Stimulated activated CD8-positive, alpha-beta memory T cell treated with anti-CD3 and anti-CD28 coated beads, Interleukin-12 subunit alpha, Interleukin-12 subunit beta, amount 100 ng/mL, for 1 hour (primary cell): ENCODE data around the gene BAZ2A.
"Not testable (repeated sequence)": the region's sequence is repeated elsewhere in the genome, so short reads cannot be mapped to it uniquely, and the experiment has no call there.

Experiments used
- DNase-seq: peaks from one replicate; pipeline ENCODE4 v3.0.0-alpha.2; 2020; ENCODE audit warnings: low read depth

The BAZ2A gene

DNA sequence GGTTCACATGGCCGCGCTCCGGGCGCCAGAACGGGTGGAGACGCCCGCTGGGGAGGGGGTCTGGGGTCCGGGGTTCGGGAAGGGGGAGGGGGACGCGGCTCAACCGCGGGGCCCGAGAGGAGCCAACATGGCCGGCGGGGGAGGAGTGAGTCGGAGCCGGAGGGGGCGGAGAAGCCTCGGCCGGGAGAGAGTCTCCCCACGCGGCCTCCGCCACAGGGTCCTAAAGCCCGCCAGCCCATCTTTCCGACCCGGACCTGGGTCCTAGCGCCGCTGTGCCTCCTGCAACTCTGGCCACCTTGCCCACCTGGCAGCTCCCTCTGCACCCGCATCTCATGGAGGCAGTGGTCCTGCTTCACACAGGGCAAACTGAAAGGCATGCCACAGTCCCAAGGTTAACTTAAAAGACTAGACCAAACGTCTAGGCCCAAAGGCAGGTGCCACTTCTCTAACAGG is at the start of gene BAZ2A:
Gene BAZ2A (minus strand): TSS at position 147 of the 453 bp plus-strand sequence. CDS start 12,796 bp downstream, outside the sequence.
- peak; percentile 76 for DNase-seq

DNA sequence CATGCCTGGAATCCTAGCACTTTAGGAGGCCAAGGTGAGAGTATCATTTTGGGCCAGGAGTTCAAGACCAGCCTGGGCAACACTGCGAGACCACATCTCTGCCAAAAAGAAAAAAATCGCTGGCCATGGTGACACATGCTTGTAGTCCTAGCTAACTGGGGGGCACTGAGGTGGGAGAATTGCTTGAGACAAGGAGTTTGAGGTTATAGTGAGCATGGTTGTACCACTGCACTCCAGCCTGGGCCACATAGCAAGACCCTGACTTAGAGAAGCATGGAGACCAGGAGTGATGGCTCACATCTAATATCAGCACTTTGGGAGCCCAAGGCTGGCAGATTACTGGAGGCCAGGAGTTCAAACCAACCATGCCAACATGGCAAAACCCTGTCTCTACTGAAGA is 48.7 kb upstream of the BAZ2A start:
- DNase-seq = no peak

DNA sequence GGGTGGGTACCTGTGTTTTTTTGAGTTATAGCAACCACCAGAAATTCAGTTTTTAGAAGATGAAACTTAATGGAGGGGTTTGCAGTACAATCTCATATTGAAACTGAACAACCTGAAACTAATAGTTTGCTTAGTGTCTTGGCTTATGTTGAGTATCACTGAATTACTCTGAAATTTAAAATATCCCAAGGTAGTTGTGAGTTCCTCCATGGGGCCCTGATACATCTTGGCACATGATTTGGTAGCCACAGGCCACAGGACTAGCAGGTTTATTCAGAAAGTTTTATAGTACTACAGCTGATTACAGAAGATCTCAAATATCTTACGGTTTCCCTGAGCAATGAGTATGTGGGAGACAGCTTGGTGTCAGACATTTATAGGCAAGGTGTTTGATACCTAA is 47.6 kb upstream of the BAZ2A start:
- DNase-seq = no peak

DNA sequence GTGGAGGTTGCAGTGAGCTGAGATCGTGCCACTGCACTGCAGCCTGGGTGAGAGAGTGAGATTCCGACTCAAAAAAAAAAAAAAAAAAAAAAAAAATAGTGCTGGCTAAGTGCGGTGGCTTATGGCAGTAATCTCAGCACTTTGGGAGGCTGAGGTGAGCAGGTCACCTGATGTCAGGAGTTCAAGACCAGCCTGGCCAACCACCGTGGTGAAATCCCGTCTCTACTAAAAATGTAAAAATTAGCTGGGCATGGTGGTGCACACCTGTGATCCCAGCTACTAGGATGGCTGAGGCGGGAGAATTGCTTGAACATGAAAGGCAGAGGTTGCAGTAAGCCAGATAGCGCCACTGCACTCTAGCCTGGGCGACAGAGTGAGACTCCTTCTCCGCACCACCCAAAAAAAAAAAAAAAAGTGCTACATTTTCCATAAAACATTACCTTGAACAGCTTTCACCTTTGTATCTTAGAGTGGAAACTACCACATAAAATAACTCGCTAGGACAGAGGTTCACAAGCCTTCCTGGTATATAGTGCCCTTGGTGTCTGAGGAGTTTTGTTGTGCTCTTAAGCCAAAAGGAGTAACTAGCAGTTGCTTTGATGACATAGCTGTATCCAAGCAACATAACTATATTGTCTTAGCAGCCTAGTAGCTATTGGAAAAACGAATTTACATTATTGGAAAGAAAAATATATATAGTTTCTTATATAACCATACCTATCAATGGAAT is 46.9 kb upstream of the BAZ2A start:
- DNase-seq = no peak

DNA sequence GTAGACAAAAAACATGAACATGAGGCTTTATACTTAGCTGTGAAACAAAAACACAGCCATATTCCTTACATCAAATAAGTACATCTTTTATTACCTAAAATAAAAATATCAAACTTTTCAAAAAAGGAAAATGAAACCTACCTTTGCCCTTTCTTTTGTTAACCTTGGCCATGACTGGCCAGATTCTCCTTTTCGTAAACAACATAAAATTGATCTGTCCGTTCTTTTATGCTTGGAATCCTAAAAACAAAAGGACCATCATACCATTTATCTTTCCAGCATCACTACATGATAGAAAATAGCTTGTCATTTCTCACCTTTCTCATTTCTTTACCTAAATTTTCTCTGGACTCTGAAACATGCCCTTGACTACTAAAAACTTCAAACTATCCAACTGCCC is 41.5 kb upstream of the BAZ2A start:
- DNase-seq = no peak

DNA sequence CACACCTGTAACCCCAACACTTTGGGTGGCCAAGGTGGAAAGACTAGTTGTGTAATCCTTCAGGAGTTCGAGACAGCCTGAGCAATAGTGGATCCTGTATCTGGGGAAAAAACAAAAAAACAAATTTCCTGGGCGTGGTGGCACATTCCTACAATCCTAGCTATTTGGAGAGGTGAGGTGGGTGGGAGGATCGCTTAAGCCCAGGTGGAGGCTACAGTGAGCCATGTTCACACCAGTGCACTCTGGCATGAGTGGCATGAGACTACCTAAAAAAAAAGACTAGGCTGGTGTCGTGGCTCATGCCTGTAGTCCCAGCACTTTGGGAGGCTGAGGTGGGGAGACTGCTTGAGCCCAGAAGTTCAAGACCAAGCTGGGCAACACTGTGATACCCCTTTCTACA is 40.7 kb upstream of the BAZ2A start:
- no peak for DNase-seq

DNA sequence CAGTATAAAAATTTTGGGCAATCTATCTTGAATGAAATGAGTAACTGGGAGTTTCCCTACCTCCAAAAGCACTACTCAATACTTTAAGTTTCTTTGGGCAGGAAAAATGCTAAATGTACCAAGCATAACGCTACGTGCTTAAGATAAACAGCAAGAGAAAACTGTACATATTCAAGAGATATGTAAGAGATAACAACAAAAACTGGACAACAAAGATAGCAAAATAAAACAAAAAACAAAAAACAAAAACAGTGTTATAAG is 38.0 kb upstream of the BAZ2A start:
- no peak for DNase-seq

DNA sequence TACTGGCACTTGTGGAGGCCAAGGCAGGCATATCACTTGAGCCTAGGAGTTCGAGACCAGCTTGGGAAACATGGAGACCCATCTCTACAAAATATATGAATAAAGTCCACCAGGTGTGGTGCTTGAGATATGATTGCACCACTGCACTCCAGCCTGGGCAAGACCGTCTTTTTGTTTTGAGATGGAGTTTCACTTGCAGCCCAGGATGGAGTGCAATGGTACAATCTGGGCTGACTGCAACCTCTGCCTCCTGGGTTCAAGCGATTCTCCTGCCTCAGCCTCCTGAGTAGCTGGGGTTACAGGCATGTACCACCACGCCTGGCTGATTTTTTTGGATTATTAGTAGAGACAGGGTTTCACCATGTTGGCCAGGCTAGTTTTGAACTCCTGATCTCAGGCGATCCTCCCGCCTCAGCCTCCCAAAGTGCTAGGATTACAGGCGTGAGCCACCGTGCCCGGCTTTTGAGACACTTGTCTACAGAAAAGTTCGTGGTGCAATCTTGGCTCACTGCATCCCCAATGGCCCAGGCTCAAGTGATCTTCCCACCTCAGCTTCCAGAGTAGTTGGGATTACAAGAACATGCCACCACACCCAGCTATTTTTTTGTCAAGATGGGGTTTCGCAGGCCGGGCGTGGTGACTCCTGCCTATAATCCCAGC is 32.0 kb upstream of the BAZ2A start:
- no peak for DNase-seq

DNA sequence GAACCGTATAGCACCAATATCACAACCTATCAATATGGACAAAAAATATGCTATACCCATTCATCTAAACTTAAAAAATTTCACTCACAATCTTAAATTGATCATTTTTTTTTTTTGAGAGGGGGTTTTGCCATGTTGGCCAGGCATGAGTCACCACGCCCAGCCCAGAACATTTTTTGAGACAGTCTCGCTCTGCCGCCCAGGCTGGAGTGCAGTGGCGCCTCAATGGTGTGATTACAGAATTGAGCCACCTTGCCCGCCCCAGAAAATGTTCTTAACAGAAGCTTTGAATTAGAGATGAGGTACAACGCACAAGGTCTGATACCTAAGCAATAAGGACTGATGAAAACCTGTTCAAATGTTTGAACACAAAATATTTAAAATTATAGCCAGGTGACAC is 31.4 kb upstream of the BAZ2A start:
- no peak for DNase-seq

DNA sequence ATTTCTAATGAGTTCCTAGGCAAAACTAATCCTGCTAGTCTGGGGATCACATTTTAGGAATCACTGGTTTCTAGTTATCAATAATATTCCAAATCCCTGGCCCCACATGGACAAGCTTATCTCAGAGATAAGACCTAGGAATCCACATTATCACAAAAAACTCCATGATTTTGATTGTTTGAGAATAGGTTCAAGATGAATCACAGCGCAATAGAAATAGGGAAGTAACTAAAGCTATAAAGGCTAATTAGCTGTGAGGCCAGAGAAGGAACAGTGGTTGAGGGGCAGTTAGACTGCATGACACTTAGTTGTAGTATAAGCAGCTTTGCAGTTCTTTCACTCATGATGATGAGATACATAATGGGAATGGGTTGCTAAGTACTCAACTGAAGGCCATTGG is 28.8 kb upstream of the BAZ2A start:
- no peak for DNase-seq

DNA sequence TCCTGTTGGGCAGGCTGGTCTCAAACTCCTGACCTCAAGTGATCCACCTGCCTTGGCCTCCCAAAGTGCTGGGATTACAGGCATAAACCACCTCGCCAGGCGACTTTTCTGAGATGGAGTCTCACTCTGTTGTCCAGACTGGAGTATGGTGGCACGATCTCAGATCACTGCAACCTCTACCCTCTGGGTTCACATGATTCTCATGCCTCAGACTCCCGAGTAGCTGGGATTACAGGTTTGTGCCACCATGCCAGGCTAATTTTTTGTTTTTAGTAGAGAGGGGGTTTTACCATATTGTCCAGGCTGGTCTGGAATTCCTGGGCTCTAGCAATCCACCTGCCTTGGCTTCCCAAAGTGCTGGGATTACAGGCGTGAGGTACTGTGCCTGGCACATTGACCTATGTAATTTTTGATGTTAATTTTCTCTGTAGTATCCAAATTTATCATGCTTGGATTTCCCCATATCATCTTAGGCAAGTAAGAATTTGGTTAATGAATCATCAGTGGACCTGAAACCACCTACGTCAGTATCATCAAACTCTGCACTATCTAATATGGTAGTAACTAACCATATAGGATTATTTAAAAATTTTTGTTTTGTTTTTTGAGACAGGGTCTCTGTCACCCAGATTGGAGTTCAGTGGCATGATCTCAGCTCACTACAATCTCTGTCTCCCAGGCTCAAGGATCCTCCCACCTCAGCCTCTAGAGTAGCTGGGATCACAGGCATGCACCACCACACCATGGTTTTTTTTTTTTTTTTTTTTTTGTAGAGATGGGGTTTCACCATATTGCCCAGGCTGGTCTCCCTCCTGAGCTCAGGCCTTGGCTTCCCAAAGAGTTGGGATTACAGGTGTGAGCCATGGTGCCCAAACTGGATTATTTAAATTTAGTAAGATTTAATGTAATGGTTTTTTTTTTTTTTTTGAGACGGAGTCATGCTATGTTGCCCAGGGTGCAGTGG is 27.6 kb upstream of the BAZ2A start:
- DNase-seq = no peak

DNA sequence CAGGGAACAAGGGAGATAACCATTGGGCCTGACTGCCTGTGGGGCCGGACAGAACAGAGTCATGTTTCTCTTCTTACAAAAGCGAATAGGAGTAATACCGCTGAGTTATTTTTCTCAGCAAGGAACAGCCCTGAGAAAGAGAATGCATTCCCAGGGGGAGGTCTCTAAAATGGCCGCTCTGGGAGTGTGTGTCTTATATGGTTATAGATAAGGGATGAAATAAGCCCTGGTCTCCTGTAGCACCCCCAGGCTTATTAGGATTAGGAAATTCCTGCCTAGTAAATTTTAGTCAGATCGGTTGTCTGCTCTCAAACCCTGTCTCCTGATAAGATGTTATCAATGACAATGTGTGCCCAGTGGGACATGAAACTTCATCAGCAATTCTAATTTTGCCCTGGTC is 23.7 kb upstream of the BAZ2A start:
- DNase-seq = not testable (repeated sequence)

DNA sequence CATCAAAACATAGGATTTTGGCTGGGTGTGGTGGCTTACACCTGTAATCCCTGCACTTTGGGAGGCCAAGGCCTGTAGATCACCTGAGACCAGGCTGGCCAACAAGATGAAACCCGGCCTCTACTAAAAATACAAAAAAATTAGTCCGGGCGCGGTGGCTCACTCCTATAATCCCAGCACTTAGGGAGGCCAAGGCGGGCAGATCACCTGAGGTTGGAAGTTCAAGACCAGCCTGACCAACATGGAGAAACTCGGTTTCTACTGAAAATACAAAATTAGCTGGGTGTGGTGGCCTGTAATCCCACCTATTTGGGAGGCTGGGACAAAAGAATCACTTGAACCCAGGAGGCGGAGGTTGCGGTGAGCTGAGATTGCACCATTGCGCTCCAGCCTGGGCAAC is 17.9 kb upstream of the BAZ2A start:
- DNase-seq = not testable (repeated sequence)

DNA sequence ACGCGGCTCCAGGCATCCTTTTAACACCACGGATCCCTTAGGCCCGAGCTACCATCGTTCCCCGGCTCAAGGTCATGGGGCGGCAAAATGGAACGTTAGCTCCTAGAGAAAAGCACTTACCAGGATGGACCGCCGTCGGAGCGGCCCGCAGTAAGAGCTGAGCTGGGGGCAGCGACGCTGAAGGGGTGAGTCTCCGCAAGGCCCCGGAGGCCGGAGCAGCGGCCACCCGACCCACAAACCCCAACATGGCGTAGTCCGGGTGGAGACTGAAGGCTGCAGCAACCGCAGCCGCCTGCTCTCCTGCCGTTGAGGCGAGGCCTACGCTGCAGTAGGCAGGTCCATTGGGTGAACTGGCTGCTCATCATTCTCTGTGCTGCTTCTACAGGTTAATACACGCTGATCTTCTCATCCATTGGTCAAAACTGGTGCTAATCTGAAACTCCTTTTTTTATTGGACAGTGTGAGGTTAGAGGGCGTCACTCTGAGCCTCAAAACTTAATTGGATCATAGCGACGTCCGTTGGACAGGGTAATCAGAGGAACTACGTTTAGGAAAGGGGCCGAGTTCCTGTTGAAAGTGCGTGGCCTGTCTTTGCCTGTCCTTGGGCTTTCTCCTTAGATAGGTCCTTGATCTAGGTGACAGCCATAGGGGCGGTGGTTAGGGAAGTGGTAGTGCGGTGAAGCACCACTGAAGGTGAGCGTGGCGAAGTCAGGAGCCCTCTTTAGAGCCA is 15.8 kb upstream of the BAZ2A start, which contains the start of gene ATP5F1B:
Gene ATP5F1B (minus strand): TSS at position 268 of the 730 bp plus-strand sequence. CDS start 21 bp downstream, at position 247.
- DNase-seq = peak; percentile 79

DNA sequence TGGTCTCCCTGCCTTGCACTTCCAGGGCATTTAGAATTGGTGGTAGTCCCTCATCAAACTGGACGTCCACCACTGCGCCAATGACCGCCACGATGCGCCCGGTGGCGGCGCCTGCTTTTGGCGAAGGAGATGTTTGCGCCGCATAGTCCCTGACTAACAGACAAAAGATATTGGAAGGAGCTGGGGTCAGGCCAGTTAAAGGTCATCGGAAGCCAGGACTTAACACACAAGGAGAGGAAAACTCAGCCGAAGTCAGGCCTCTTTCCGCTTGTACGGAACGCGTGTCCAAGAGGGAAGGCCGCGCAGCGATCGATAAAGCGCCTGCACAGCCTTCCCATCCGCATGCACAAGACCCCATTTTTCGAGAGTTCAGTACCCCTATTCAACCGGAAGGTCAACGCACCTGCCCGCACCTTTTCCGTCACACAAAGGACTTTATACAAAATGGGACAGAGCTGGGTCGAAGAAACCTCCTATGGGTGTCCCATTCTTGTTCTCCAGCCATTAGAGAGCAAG is 15.1 kb upstream of the BAZ2A start:
- DNase-seq = no peak

DNA sequence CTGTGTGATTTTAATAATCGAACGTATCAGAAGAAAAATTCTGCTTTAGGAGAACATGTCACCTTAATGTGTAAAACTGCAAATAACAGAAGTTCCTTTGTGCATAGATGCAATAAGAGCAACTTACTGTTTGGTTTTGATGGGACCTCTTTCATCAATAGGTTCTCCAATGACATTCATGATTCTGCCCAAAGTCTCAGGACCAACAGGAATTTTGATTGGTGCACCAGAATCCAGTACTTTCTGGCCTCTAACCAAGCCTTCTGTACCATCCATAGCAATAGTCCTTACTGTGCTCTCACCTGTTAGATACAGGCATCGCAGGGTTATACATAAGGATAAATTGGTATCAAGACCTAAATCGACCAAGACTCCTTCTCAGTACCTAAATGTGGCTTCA is 14.5 kb upstream of the BAZ2A start:
- no peak for DNase-seq

DNA sequence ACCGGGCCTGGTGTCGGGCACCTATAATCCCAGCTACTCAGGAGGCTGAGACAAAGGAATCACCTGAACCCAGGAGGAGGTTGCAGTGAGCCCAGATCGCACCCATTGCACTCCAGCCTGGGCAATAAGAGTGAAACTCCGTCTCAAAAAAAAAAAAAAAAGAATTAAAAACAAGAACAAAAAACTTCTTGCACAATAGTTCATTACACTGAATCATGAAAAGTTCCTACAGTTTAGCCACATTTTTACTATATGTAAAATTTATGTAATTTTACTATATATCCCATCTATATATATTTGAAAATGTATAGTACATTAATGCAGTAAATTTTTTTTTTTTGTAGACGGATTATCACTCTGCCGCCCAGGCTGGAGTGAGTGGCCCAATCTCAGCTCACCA is 11.1 kb upstream of the BAZ2A start:
- no peak for DNase-seq

DNA sequence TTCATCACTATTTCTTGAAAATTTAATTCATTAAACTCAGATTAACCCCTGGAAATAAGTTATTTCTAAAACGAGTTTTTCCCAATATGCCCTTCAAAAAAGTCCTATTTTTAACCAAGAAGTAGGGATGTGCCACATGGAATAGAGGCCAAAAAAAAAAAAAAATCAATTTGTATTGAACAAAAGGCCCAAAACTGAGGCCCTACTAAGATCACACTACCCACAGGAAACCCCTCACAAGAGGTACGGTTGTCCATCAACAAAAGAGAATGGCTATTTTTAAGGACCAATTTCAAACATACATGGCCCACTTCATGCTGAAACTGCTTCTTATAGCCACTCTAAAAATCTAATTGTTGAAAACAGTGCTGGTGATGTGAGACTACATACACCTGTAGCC is 7.5 kb upstream of the BAZ2A start:
- no peak for DNase-seq

DNA sequence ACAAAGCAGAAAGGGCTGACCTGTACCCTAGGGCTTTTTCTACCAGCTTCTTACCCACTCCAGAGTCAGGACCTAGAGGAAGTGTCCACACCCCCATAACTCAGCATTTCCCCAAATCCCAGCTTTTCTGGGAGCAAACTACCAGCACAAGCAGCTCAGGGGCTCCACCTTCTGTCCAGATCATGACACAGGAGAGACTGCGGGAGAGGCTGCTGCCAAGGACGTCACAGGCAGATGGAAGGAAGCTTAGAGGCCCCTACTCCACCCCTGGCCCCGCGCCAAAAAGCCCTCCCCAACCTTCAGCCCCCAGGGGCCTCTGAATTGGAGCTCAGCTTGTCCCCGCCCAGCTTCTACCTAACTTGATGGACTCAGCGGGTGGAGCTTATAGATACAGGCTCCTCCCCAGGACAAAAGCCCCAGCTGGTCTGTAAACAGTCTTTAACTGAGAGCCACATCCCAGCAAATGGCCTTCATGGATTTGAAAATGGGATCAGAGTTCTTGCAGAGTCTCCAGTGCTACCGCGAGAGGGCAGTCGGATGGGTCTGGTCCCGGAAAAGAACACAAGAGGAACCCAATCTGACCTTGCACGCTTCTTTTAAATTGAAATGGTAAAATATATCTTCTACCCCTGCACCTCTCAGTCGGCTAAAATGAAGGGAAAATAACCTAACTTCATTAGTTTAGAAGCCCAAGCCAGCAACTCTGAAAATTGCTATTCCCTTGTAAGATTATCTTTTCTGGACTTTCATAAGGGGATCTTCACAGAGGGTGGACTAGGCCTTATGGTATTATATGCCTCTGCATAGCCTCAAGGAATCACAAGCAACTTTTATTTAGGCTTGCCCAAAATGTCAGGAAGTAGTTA is 6.8 kb upstream of the BAZ2A start:
- peak; percentile 91 for DNase-seq

DNA sequence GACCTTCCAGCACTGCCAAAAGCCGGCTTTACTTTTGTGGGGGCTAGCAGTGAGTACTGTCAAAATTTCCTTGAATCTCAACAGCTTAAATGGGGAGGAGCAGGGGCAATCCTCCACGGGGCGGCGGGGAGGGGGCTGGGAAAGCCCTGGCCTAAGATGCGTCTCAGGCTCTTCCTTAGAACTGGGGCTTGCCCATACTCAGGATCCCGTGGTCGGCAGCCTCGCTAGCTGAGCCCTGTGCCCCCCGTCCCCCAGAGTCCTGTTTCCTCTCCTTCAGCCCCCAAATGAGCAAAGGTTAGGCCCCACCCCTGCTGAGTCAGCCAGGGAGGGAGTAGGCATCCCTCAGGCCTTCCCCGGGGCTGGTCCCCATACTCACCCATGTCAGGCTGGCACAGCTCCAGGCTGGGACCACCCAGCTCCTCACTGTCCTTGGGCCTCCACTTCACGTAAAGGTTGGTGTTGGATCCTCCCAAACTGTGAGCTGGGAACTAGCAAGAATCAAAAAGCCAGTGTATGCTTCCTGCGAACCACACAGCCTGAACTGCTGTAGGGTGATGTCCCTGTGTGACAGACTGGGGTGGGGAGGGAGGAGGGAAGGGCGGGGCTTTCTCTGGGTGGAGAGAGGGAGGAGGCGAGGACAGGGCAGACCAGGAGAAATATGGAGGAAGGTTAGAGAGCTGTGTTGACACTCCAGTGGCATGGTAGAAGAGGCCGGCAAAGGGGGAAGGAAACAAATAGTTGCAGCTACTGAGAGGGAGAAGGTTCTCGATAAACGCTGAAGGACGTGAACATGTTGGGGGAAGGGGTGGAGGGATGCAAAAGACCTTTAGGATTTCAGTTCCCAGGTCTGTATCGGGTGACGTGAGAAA is 5.9 kb upstream of the BAZ2A start:
- DNase-seq = peak; percentile 66
